ENCODE data around the gene SH3PXD2A. TPM values are rescaled to one million over a fixed set of nuclear protein-coding genes. Genes with fewer than 3 reads are reported as not detected.

The SH3PXD2A gene
- total and polyA plus RNA-seq, 3 donors from 2014 or later = 10.8 to 12.1 (median 12.0) TPM

DNA sequence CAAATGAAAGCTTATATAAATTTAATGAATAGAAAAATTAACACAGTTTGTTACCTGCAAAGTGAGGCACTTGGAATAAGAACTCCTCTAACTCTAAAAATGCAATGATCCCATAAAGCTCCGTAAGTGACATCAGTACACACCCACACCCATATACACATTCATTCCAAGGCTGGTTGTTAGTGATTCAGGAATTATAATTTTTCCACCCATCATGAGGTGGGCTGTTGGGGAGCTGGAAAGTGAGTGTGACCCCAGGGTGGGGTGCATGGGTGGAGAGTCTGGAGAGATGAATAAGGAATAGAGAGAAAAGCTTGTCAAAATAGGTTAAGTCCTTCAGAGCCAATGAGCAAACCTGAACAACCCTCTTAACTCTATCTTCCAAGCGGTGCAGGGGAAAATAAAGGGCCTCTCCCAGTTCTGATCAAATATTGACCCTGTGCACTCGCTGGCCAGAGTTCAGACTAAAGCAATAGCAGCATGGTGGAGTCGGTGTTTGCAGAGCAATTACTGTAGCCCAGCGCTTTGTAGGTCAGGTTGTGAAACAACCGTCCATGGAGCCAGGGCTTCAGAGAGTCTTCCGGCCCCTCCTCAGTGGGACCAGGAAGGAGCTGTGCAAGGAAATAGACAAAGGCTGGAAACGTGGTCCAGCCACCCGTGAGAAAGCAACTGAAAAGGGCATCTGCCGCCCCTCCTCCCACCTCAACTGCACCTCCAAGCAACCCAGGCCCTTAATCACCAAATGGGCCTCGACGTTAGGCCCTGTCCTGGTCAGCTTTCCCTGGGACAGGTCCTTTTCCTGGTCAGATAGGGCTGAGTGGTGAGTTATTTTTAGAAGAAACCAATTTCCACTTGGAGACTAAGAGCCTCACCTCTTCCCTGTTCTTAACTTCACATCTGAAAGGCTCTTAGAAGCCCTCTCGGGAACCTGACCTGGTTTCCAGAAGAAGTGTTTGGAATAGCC lies 61.2 kb downstream of the SH3PXD2A start:
- H3K36me3 ChIP-seq (ENCODE audit: low read depth, missing control alignments) = no peaks in the 10 kb centered on the region
- no peaks in the 10 kb centered on the region for H3K27me3 ChIP-seq
- H3K9me3 ChIP-seq = no peaks in the 10 kb centered on the region
- intact Hi-C loops (cut with DNase I; ENCODE audit: low total_unique reads) = no loop called here
- no peak overlapping the region for H3K4me3 ChIP-seq
- DNase-seq = no peak
- H3K27ac ChIP-seq = no peak overlapping the region
- TF ChIP-seq POLR2A (IDR thresholded peaks at IDR 0.05) = no peak
- TF ChIP-seq, protein P1, sequence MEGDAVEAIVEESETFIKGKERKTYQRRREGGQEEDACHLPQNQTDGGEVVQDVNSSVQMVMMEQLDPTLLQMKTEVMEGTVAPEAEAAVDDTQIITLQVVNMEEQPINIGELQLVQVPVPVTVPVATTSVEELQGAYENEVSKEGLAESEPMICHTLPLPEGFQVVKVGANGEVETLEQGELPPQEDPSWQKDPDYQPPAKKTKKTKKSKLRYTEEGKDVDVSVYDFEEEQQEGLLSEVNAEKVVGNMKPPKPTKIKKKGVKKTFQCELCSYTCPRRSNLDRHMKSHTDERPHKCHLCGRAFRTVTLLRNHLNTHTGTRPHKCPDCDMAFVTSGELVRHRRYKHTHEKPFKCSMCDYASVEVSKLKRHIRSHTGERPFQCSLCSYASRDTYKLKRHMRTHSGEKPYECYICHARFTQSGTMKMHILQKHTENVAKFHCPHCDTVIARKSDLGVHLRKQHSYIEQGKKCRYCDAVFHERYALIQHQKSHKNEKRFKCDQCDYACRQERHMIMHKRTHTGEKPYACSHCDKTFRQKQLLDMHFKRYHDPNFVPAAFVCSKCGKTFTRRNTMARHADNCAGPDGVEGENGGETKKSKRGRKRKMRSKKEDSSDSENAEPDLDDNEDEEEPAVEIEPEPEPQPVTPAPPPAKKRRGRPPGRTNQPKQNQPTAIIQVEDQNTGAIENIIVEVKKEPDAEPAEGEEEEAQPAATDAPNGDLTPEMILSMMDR (IDR thresholded peaks at IDR 0.05) = no peak
- no peaks in the 10 kb centered on the region for H3K4me1 ChIP-seq
- WGBS, 2 donors = 85 to 91% methylated on average over 12 to 13 of the region's 13 CpGs

DNA sequence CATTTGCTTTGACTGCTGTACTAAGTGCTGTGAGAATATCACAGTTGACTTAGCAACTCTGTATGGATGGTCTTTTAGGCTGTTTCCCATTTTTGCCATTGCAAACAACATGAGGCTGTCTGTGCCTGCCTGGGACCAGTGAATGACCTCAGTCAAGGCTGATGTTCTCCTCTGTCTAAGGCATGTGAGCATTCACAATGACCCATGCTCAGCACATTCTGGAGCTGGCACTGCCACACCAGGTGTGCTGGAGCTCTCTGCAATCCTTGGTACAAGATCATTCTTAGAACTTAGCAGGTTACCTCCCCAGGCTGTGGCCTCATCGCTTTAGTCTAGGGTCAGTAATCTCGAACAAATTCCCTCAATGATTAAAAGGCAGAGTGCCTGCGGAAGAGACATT lies 61.9 kb downstream of the SH3PXD2A start:
- intact Hi-C loops (cut with DNase I; ENCODE audit: low total_unique reads) = no loop called here
- DNase-seq = no peak
- H3K9me3 ChIP-seq = no peaks in the 10 kb centered on the region
- no peak for TF ChIP-seq POLR2A (IDR thresholded peaks at IDR 0.05)
- TF ChIP-seq, protein P1 (IDR thresholded peaks at IDR 0.05) = no peak
- no peaks in the 10 kb centered on the region for H3K36me3 ChIP-seq (ENCODE audit: low read depth, missing control alignments)
- H3K27me3 ChIP-seq = no peaks in the 10 kb centered on the region
- no peak overlapping the region for H3K27ac ChIP-seq
- WGBS, 2 donors = 96% methylated on average over 3 of the region's 3 CpGs
- no peaks in the 10 kb centered on the region for H3K4me1 ChIP-seq
- no peak overlapping the region for H3K4me3 ChIP-seq

DNA sequence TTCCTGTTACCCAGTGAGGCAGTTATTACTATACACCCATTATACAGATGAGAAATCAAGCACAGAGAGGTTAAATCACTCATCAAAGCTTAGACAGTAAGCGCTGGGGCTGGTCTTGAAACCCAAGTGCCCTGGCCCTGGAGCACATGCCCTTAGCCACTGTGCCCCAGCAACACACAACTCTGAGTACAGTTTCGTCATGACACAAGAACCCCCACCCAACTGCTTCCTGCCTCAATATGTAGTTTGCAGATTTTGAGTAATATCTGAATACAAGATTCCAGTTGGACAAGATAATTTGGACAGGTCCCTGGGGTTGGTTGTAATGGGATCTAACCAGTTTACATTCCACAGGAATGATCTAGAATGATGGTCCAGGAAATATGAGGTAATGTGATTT lies 62.8 kb downstream of the SH3PXD2A start:
- DNase-seq = no peak
- WGBS, 2 donors = 92 to 95% methylated on average over 2 of the region's 2 CpGs

DNA sequence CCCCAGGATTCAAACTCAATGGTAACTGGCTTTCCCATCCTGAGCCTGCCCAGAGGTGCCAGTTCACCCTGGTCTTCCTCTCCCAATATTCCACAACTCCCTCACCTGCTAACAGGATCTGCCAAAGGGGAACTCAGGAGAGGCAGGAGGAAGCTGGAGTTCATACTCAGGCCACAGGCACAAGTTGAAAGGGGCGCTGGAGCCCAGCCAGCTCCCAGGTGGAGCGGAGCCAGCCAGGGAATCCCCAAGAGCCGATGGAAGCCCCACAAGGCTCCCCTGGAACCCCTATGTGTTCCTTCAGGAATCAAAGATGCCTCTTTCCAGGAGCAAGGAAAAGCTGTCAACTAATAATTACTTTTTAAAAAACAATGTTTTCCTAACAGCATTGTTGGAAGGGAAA lies 63.5 kb downstream of the SH3PXD2A start:
- no peaks in the 10 kb centered on the region for H3K36me3 ChIP-seq (ENCODE audit: low read depth, missing control alignments)
- intact Hi-C loops (cut with DNase I; ENCODE audit: low total_unique reads) = no loop called here
- WGBS, 2 donors = 84 to 93% methylated on average over 3 of the region's 3 CpGs
- no peaks in the 10 kb centered on the region for H3K9me3 ChIP-seq
- no peak for TF ChIP-seq POLR2A (IDR thresholded peaks at IDR 0.05)
- TF ChIP-seq, protein P1 (IDR thresholded peaks at IDR 0.05) = no peak
- no peaks in the 10 kb centered on the region for H3K4me1 ChIP-seq
- no peak for DNase-seq
- H3K27me3 ChIP-seq = no peaks in the 10 kb centered on the region
- H3K4me3 ChIP-seq = no peak overlapping the region
- no peak overlapping the region for H3K27ac ChIP-seq

More for the DNA sequence above, 62.8 kb downstream of the SH3PXD2A start:
- Histone ChIP-seq H3K9me3 (no peaks in the 10 kb centered on the region), H3K27ac (no peak overlapping the region), H3K36me3 (ENCODE audit: low read depth, missing control alignments) (no peaks in the 10 kb centered on the region), H3K27me3 (no peaks in the 10 kb centered on the region), H3K4me3 (no peak overlapping the region), H3K4me1 (no peaks in the 10 kb centered on the region)
- intact Hi-C loops (cut with DNase I; ENCODE audit: low total_unique reads) = no loop called here
- TF ChIP-seq, protein P1 (IDR thresholded peaks at IDR 0.05) = no peak
- no peak for TF ChIP-seq POLR2A (IDR thresholded peaks at IDR 0.05)
